ENCODE data around the gene TBX21. TPM values are rescaled to one million over a fixed set of nuclear protein-coding genes. Genes with fewer than 3 reads are reported as not detected.

TBX21 gene
- total and polyA plus RNA-seq, 2 experiments from 2014 or later: not detected

DNA sequence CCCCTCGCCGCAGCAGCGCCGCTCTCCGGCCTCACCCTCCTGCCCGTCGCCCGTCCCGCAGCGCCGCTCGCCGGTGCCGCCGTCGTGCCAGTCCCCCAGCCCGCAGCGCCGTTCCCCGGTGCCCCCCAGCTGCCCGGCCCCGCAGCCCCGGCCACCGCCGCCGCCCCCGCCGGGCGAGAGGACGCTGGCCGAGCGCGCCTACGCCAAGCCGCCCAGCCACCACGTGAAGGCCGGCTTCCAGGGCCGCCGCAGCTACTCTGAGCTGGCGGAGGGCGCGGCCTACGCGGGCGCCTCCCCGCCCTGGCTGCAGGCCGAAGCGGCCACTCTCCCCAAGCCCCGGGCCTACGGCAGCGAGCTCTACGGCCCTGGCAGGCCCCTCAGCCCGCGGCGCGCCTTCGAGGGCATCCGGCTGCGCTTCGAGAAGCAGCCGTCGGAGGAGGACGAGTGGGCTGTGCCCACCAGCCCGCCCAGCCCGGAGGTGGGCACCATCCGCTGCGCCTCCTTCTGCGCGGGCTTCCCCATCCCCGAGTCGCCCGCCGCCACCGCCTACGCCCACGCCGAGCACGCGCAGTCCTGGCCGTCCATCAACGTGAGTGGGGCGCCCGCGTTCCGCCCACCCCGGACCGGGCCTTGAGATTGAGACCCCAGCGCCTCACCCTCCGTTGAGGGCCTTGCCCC is 24.0 kb upstream of the TBX21 start:
- H3K27me3 Mint-ChIP-seq (ENCODE audit: insufficient read depth, low read depth, poor library complexity): peaks cover 30% of the 10 kb centered on the region
- peaks cover 3% of the 10 kb centered on the region; the same call in 1 of the 3 replicates for H3K36me3 Mint-ChIP-seq (ENCODE audit: low read depth)
- peak overlapping the region; percentile 82 for H3K4me2 ChIP-seq
- DNase-seq (ENCODE audit: low spot score): peak; percentile 77
- H3K9me2 ChIP-seq (ENCODE audit: insufficient read depth): no peaks in the 10 kb centered on the region
- H3K4me1 ChIP-seq (ENCODE audit: insufficient read depth): peaks cover 6% of the 10 kb centered on the region; the same call in 1 of the 2 replicates
- 0 out of 2 replicates have a peak overlapping the region, but pooled peaks have one; percentile 63 for H2AFZ ChIP-seq
- H3K79me2 ChIP-seq (replicated peaks; ENCODE audit: insufficient read depth): no peaks in the 10 kb centered on the region
- no peak overlapping the region for H3K27ac ChIP-seq (ENCODE audit: low read depth)
- peak; percentile 83 for ATAC-seq
- H3K4me3 Mint-ChIP-seq: peak overlapping the region; percentile 69
- no peak overlapping the region for H3K27ac Mint-ChIP-seq
- H3F3A ChIP-seq (replicated peaks; ENCODE audit: low read depth): peaks cover 7% of the 10 kb centered on the region; the same call in 1 of the 2 replicates
- TF ChIP-seq, protein P1, sequence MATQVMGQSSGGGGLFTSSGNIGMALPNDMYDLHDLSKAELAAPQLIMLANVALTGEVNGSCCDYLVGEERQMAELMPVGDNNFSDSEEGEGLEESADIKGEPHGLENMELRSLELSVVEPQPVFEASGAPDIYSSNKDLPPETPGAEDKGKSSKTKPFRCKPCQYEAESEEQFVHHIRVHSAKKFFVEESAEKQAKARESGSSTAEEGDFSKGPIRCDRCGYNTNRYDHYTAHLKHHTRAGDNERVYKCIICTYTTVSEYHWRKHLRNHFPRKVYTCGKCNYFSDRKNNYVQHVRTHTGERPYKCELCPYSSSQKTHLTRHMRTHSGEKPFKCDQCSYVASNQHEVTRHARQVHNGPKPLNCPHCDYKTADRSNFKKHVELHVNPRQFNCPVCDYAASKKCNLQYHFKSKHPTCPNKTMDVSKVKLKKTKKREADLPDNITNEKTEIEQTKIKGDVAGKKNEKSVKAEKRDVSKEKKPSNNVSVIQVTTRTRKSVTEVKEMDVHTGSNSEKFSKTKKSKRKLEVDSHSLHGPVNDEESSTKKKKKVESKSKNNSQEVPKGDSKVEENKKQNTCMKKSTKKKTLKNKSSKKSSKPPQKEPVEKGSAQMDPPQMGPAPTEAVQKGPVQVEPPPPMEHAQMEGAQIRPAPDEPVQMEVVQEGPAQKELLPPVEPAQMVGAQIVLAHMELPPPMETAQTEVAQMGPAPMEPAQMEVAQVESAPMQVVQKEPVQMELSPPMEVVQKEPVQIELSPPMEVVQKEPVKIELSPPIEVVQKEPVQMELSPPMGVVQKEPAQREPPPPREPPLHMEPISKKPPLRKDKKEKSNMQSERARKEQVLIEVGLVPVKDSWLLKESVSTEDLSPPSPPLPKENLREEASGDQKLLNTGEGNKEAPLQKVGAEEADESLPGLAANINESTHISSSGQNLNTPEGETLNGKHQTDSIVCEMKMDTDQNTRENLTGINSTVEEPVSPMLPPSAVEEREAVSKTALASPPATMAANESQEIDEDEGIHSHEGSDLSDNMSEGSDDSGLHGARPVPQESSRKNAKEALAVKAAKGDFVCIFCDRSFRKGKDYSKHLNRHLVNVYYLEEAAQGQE (IDR thresholded peaks at IDR 0.05; ENCODE audit: unreplicated experiment): no peak
- TF ChIP-seq, protein P2, sequence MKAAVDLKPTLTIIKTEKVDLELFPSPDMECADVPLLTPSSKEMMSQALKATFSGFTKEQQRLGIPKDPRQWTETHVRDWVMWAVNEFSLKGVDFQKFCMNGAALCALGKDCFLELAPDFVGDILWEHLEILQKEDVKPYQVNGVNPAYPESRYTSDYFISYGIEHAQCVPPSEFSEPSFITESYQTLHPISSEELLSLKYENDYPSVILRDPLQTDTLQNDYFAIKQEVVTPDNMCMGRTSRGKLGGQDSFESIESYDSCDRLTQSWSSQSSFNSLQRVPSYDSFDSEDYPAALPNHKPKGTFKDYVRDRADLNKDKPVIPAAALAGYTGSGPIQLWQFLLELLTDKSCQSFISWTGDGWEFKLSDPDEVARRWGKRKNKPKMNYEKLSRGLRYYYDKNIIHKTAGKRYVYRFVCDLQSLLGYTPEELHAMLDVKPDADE (IDR thresholded peaks at IDR 0.05): no peak
- TF ChIP-seq CREB1 (CRISPR knock-in tag; IDR thresholded peaks at IDR 0.05; ENCODE audit: low read depth) (no peak), EZH2phosphoT487 (IDR thresholded peaks at IDR 0.05; ENCODE audit: unreplicated experiment) (no peak), POLR2AphosphoS5 (IDR thresholded peaks at IDR 0.05; ENCODE audit: low read depth) (no peak; the same call in 1 of the 2 replicates)
- no peaks in the 10 kb centered on the region for H3K9me3 Mint-ChIP-seq
- no peaks in the 10 kb centered on the region for H3K36me3 ChIP-seq (ENCODE audit: insufficient read depth)
- peaks cover 28% of the 10 kb centered on the region for H3K27me3 ChIP-seq (ENCODE audit: insufficient read depth)
- H4K20me1 ChIP-seq (replicated peaks; ENCODE audit: insufficient read depth): peaks cover 5% of the 10 kb centered on the region; the same call in 1 of the 2 replicates
- H3K4me1 Mint-ChIP-seq: peaks cover 12% of the 10 kb centered on the region
- peak overlapping the region; percentile 56 for H3K4me3 ChIP-seq

DNA sequence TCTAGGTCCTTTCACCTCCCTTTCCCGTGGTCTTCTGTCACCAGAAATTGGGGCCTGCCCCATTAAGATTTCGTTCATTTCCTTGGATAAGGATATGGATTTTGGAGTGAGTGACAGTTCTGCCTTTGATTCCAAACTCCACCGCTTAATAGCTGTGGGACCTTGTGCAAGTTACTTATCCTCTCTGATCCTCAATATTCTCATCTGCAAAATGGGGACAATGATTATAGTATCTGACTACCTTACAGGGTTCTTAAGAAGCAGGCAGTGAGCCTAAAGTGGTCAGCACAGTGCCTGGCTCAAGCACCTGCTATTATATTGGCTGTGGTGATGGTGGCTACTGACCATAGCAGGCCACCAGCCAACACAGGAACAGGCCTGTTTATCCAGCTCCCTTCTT is 23.4 kb upstream of the TBX21 start:
- peak overlapping the region; percentile 56 for H3K4me3 ChIP-seq
- H4K20me1 ChIP-seq (replicated peaks; ENCODE audit: insufficient read depth): peaks cover 5% of the 10 kb centered on the region; the same call in 1 of the 2 replicates
- peak overlapping the region; percentile 82 for H3K4me2 ChIP-seq
- peaks cover 12% of the 10 kb centered on the region; the same call in 1 of the 2 replicates for H3K4me1 ChIP-seq (ENCODE audit: insufficient read depth)
- Mint-ChIP-seq H3K27me3 (ENCODE audit: insufficient read depth, low read depth, poor library complexity) (peaks cover 30% of the 10 kb centered on the region), H3K36me3 (ENCODE audit: low read depth) (peaks cover 3% of the 10 kb centered on the region; the same call in 1 of the 3 replicates), H3K9me3 (no peaks in the 10 kb centered on the region), H3K4me3 (peak overlapping the region; percentile 51), H3K4me1 (peaks cover 17% of the 10 kb centered on the region), H3K27ac (no peak overlapping the region)
- H3K27me3 ChIP-seq (ENCODE audit: insufficient read depth): peaks cover 28% of the 10 kb centered on the region
- no peaks in the 10 kb centered on the region for H3K36me3 ChIP-seq (ENCODE audit: insufficient read depth)
- no peaks in the 10 kb centered on the region for H3K79me2 ChIP-seq (replicated peaks; ENCODE audit: insufficient read depth)
- H3K9me2 ChIP-seq (ENCODE audit: insufficient read depth): no peaks in the 10 kb centered on the region
- H2AFZ ChIP-seq: 0 out of 2 replicates have a peak overlapping the region, but pooled peaks have one; percentile 63
- DNase-seq (ENCODE audit: low spot score): no peak
- H3K27ac ChIP-seq (ENCODE audit: low read depth): no peak overlapping the region
- peaks cover 7% of the 10 kb centered on the region; the same call in 1 of the 2 replicates for H3F3A ChIP-seq (replicated peaks; ENCODE audit: low read depth)
- ATAC-seq: no peak
- no peak for TF ChIP-seq JUNB (IDR thresholded peaks at IDR 0.05; ENCODE audit: unreplicated experiment)
- TF ChIP-seq, protein P2 (IDR thresholded peaks at IDR 0.05): no peak
- no peak for TF ChIP-seq STAT1 (IDR thresholded peaks at IDR 0.05; ENCODE audit: unreplicated experiment)
- no peak for TF ChIP-seq EZH2phosphoT487 (IDR thresholded peaks at IDR 0.05; ENCODE audit: unreplicated experiment)
- no peak for TF ChIP-seq NANOG (IDR thresholded peaks at IDR 0.05; ENCODE audit: borderline replicate concordance)
- TF ChIP-seq ZNF331 (CRISPR knock-in tag; IDR thresholded peaks at IDR 0.05; ENCODE audit: low read depth): no peak
- TF ChIP-seq CREB1 (CRISPR knock-in tag; IDR thresholded peaks at IDR 0.05; ENCODE audit: low read depth): no peak
- TF ChIP-seq, protein P3, sequence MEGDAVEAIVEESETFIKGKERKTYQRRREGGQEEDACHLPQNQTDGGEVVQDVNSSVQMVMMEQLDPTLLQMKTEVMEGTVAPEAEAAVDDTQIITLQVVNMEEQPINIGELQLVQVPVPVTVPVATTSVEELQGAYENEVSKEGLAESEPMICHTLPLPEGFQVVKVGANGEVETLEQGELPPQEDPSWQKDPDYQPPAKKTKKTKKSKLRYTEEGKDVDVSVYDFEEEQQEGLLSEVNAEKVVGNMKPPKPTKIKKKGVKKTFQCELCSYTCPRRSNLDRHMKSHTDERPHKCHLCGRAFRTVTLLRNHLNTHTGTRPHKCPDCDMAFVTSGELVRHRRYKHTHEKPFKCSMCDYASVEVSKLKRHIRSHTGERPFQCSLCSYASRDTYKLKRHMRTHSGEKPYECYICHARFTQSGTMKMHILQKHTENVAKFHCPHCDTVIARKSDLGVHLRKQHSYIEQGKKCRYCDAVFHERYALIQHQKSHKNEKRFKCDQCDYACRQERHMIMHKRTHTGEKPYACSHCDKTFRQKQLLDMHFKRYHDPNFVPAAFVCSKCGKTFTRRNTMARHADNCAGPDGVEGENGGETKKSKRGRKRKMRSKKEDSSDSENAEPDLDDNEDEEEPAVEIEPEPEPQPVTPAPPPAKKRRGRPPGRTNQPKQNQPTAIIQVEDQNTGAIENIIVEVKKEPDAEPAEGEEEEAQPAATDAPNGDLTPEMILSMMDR (conservative IDR thresholded peaks at IDR 0.05; ENCODE audit: low read depth in 2 of 2): no peak
- TF ChIP-seq EZH2 (IDR thresholded peaks at IDR 0.05; ENCODE audit: low read depth, unreplicated experiment): no peak
- TF ChIP-seq, protein P1 (IDR thresholded peaks at IDR 0.05; ENCODE audit: unreplicated experiment): no peak
- no peak for TF ChIP-seq POLR2AphosphoS5 (IDR thresholded peaks at IDR 0.05; ENCODE audit: low read depth)
